Liver (tissue), 3 donors: Measurements from ENCODE around the gene BRSK2.

ENCODE experiments used
- ATF3 ChIP-seq: IDR thresholded peaks from 2 replicates; pipeline ENCODE4 v1.6.1; 2016; ENCODE audit warnings: antibody characterized with exemption
- FOXA2 ChIP-seq: IDR thresholded peaks from 2 replicates; pipeline ENCODE4 v1.6.1; 2016; ENCODE audit warnings: antibody characterized with exemption
- GABPA ChIP-seq, 2 donors: IDR thresholded peaks in 1 of 2; conservative IDR thresholded peaks in 1 of 2; 2 replicates each; pipeline ENCODE4 v1.6.1; 2016; ENCODE audit warnings: antibody characterized with exemption in 2 of 2, mild to moderate bottlenecking in 1 of 2, moderate library complexity in 1 of 2
- JUND ChIP-seq, 2 donors: IDR thresholded peaks; 2 replicates each; pipeline ENCODE4 v1.6.1; 2016; ENCODE audit warnings: antibody characterized with exemption in 2 of 2
- NR2F2 ChIP-seq: IDR thresholded peaks from 2 replicates; pipeline ENCODE4 v1.6.1; 2016; ENCODE audit warnings: antibody characterized with exemption
- RAD21 ChIP-seq, 2 donors: IDR thresholded peaks; 2 replicates each; pipeline ENCODE4 v1.6.1; 2016; ENCODE audit warnings: antibody characterized with exemption in 2 of 2, mild to moderate bottlenecking in 2 of 2
- SP1 ChIP-seq: IDR thresholded peaks from 2 replicates; pipeline ENCODE4 v1.6.1; 2018; ENCODE audit warnings: antibody characterized with exemption, mild to moderate bottlenecking
- TAF1 ChIP-seq: conservative IDR thresholded peaks from 2 replicates; pipeline ENCODE4 v1.6.1; 2016; ENCODE audit warnings: antibody characterized with exemption, mild to moderate bottlenecking
- YY1 ChIP-seq: IDR thresholded peaks from 2 replicates; pipeline ENCODE4 v1.6.1; 2016; ENCODE audit warnings: antibody characterized with exemption, mild to moderate bottlenecking
- TF ChIP-seq, protein P1 (sequence below): fragments of 150-350 bp; IDR thresholded peaks from 2 replicates; pipeline ENCODE4 v1.5.1; 2017; ENCODE audit warnings: improper control_type of control experiment, low read depth, low read length; ENCODE audit not compliant: missing input control
- TF ChIP-seq, protein P2 (sequence below): IDR thresholded peaks from 2 replicates; pipeline ENCODE4 v1.6.1; 2016; ENCODE audit warnings: antibody characterized with exemption
- donor health status: healthy.
- donor health status: healthy.

DNA sequence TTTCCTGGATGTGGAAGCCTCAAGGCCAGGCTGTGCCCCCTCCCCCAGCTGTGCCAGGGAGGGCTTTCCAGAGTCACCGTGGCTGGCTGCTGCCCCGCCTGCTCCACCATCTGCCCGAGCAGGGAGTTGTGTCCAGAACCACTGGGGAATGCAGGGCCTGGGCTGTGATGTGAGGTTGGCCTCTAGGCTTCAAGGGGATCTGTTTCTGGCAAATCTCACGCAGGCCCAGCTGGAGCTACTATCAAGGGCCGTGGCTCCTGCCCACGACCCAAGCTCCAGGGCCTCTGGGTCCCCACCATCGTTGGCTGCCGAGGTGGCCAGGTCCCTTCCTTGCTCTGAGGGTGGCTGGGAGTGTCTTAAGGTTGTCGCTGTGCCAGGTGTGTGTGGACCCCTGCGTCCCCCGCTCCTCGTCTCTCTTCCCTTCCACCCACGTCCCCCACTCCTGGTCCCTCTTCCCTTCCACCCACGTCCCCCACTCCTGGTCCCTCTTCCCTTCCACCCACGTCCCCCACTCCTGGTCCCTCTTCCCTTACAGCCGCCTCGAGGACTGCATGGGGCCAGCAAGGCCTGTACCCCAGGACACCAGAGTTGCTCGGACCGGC, 6.1 kb downstream of the BRSK2 start:
- TF ChIP-seq, protein P1, sequence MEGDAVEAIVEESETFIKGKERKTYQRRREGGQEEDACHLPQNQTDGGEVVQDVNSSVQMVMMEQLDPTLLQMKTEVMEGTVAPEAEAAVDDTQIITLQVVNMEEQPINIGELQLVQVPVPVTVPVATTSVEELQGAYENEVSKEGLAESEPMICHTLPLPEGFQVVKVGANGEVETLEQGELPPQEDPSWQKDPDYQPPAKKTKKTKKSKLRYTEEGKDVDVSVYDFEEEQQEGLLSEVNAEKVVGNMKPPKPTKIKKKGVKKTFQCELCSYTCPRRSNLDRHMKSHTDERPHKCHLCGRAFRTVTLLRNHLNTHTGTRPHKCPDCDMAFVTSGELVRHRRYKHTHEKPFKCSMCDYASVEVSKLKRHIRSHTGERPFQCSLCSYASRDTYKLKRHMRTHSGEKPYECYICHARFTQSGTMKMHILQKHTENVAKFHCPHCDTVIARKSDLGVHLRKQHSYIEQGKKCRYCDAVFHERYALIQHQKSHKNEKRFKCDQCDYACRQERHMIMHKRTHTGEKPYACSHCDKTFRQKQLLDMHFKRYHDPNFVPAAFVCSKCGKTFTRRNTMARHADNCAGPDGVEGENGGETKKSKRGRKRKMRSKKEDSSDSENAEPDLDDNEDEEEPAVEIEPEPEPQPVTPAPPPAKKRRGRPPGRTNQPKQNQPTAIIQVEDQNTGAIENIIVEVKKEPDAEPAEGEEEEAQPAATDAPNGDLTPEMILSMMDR, result no peak
- TF ChIP-seq GABPA (IDR thresholded peaks at IDR 0.05 in 1 of 2, conservative IDR thresholded peaks at IDR 0.05 in 1 of 2) (no peak), TAF1 (no peak), ATF3 (no peak), YY1 (no peak), JUND (IDR thresholded peaks at IDR 0.05) (no peak), RAD21 (IDR thresholded peaks at IDR 0.05) (no peak), SP1 (no peak), NR2F2 (no peak), FOXA2 (no peak)
- TF ChIP-seq, protein P2, sequence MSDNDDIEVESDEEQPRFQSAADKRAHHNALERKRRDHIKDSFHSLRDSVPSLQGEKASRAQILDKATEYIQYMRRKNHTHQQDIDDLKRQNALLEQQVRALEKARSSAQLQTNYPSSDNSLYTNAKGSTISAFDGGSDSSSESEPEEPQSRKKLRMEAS, result no peak
